Left lung (tissue), 10 donors: ENCODE data around the gene CD48. TPM values are rescaled to one million over a fixed set of nuclear protein-coding genes. Genes with fewer than 3 reads are reported as not detected.

ENCODE experiments used
- ATAC-seq: fragments of 200-7000 bp; cut with Tn5 transposase; one replicate; pipeline ENCODE4 v1.9.1; 2020; ENCODE audit warnings: moderate library complexity
- DNase-seq, 4 donors: peaks; one replicate each; pipeline ENCODE4 v3.0.0-alpha.2; 2013 to 2020
- H3K27ac ChIP-seq, 2 donors: fragments of 200-600 bp; sonication (generic) in 1 of 2; one replicate each; pipeline versions ENCODE4 v1.5.0 to v1.8.0; 2020 to 2021
- H3K27me3 ChIP-seq, 2 donors: fragments of 200-600 bp; sonication (generic) in 1 of 2; one replicate each; pipeline versions ENCODE4 v1.5.0 to v1.8.0; 2020 to 2021
- H3K36me3 ChIP-seq, 2 donors: fragments of 200-600 bp; sonication (generic) in 1 of 2; one replicate each; pipeline versions ENCODE4 v1.5.0 to v1.8.0; 2020 to 2021
- H3K4me1 ChIP-seq, 2 donors: fragments of 200-600 bp; one replicate each; pipeline ENCODE4 v1.8.0; 2021
- H3K4me3 ChIP-seq, 2 donors: fragments of 200-600 bp; sonication (generic) in 1 of 2; one replicate each; pipeline versions ENCODE4 v1.5.0 to v1.8.0; 2020 to 2021; ENCODE audit warnings: mild to moderate bottlenecking in 1 of 2
- H3K9me3 ChIP-seq, 2 donors: fragments of 200-600 bp; sonication (generic) in 1 of 2; one replicate each; pipeline versions ENCODE4 v1.5.0 to v1.8.0; 2020 to 2021
- CTCF ChIP-seq, 2 donors: fragments of 200-600 bp; sonication (generic) in 1 of 2; IDR thresholded peaks; one replicate each; pipeline versions ENCODE4 v1.5.0 to v1.8.0; 2021; ENCODE audit warnings: antibody characterized with exemption in 2 of 2
- intact Hi-C, 2 donors: fragments of 100-400 bp; cut with DNase I; formaldehyde crosslinking; loops; one replicate each; pipeline versions ENCODE4 v1.11.2 to v1.14.2; 2022
- polyA plus RNA-seq, 6 donors: library from polyadenylated mRNA; unstranded; fragments of 120-200 nt; gene quantifications; one replicate each; pipeline ENCODE4 v1.2.1, GENCODE V29; 2013; ENCODE audit not compliant: insufficient read length in 6 of 6
- total RNA-seq, 2 donors: library from RNA; stranded (reverse); fragmentation: NEBNext Ultra II Directional; extraction: Animal tissue kit (Norgen Biotek cat#: 25700); gene quantifications; one replicate each; pipeline ENCODE4 v1.2.1, GENCODE V29; 2021
- donor health status: DM: no; HTN: yes; CAD: no.
- donor health status: DM: no; HTN: no; CAD: no.

The CD48 gene
- total and polyA plus RNA-seq, 8 donors: 5.8 to 35.5 (median 7.5) TPM

- no peaks in the 10 kb centered on the region for H3K27me3 ChIP-seq
- DNase-seq (no peak), ATAC-seq (no peak)
- H3K9me3 ChIP-seq: peaks cover 0 to 10% of the 10 kb centered on the region in 2 donors
- intact Hi-C loops: no loop called here
- no peak overlapping the region for H3K4me3 ChIP-seq
- no peaks in the 10 kb centered on the region for H3K36me3 ChIP-seq
- no peak overlapping the region for H3K27ac ChIP-seq
- no peak for TF ChIP-seq CTCF (IDR thresholded peaks at IDR 0.05)
- peaks cover 11 to 67% of the 10 kb centered on the region in 2 donors for H3K4me1 ChIP-seq
These were observed 42.3 kb downstream of the CD48 start for GRCh38 chr1:160669276-160669675.

GRCh38 chr1:160667896-160668295 lies 43.7 kb downstream of the CD48 start:
- Histone ChIP-seq H3K36me3 (no peaks in the 10 kb centered on the region), H3K4me1 (peaks cover 11 to 66% of the 10 kb centered on the region in 2 donors), H3K27ac (peak overlapping the region in 1 of 2 donors; percentile 94), H3K27me3 (no peaks in the 10 kb centered on the region), H3K9me3 (peaks cover 0 to 10% of the 10 kb centered on the region in 2 donors), H3K4me3 (no peak overlapping the region)
- intact Hi-C loops: no loop called here
- ATAC-seq (no peak), DNase-seq (no peak)
- TF ChIP-seq CTCF (IDR thresholded peaks at IDR 0.05): no peak

GRCh38 chr1:160666079-160666442 lies 45.6 kb downstream of the CD48 start:
- ATAC-seq (peak; percentile 49), DNase-seq (no peak)
- Histone ChIP-seq H3K36me3 (no peaks in the 10 kb centered on the region), H3K9me3 (peaks cover 0 to 10% of the 10 kb centered on the region in 2 donors), H3K27me3 (no peaks in the 10 kb centered on the region), H3K4me3 (no peak overlapping the region), H3K27ac (peak overlapping the region; percentile 53 to 94), H3K4me1 (peaks cover 11 to 55% of the 10 kb centered on the region in 2 donors)
- intact Hi-C loops: no loop called here
- no peak for TF ChIP-seq CTCF (IDR thresholded peaks at IDR 0.05)

- peak in 3 of 4 donors; percentile 13 to 84 (median 79) for DNase-seq
- no peaks in the 10 kb centered on the region for H3K36me3 ChIP-seq
- intact Hi-C loops: no loop called here
- H3K27ac ChIP-seq: peak overlapping the region; percentile 53 to 94
- peaks cover 11 to 53% of the 10 kb centered on the region in 2 donors for H3K4me1 ChIP-seq
- no peaks in the 10 kb centered on the region for H3K27me3 ChIP-seq
- TF ChIP-seq CTCF (IDR thresholded peaks at IDR 0.05): no peak
- ATAC-seq: peak; percentile 81
- no peak overlapping the region for H3K4me3 ChIP-seq
- peaks cover 0 to 10% of the 10 kb centered on the region in 2 donors for H3K9me3 ChIP-seq
These were observed 46.1 kb downstream of the CD48 start for GRCh38 chr1:160665330-160666078.

- TF ChIP-seq CTCF (IDR thresholded peaks at IDR 0.05): no peak
- H3K27me3 ChIP-seq: no peaks in the 10 kb centered on the region
- ATAC-seq: no peak
- H3K9me3 ChIP-seq: peaks cover 0 to 6% of the 10 kb centered on the region in 2 donors
- no peak overlapping the region for H3K4me3 ChIP-seq
- intact Hi-C loops: no loop called here
- no peak for DNase-seq
- no peaks in the 10 kb centered on the region for H3K36me3 ChIP-seq
- peaks cover 11 to 53% of the 10 kb centered on the region in 2 donors for H3K4me1 ChIP-seq
- H3K27ac ChIP-seq: peak overlapping the region in 1 of 2 donors; percentile 94
These were observed 47.0 kb downstream of the CD48 start for GRCh38 chr1:160664573-160665051.
